Neuronal stem cell (in vitro differentiated cells): ENCODE results near the gene CUL3.
A peak's percentile ranks its signal among the peaks of the same experiment; 100 is the strongest.

ENCODE experiments used
- DNase-seq: peaks from one replicate; pipeline ENCODE4 v3.0.0-alpha.2; 2013; ENCODE audit warnings: low spot score
- H2AFZ ChIP-seq: one replicate; pipeline ENCODE4 v1.6.1; 2013; ENCODE audit warnings: mild to moderate bottlenecking, low read length, inconsistent platforms
- H2AK5ac ChIP-seq: 2 replicates; pipeline ENCODE4 v1.6.1; 2013; ENCODE audit warnings: low read depth, mild to moderate bottlenecking, inconsistent platforms, low read length, moderate library complexity, mixed read lengths
- H2BK120ac ChIP-seq: 2 replicates; pipeline ENCODE4 v1.6.1; 2013; ENCODE audit warnings: low read depth, mild to moderate bottlenecking, inconsistent platforms, low read length, moderate library complexity, mixed read lengths
- H2BK12ac ChIP-seq: one replicate; pipeline ENCODE4 v1.6.1; 2013; ENCODE audit warnings: low read length, inconsistent platforms
- H2BK15ac ChIP-seq: 2 replicates; pipeline ENCODE4 v1.6.1; 2013; ENCODE audit warnings: mild to moderate bottlenecking, low read length, inconsistent platforms, mixed read lengths
- H2BK5ac ChIP-seq: one replicate; pipeline ENCODE4 v1.6.1; 2013; ENCODE audit warnings: inconsistent platforms, mild to moderate bottlenecking, low read length, moderate library complexity
- H3K14ac ChIP-seq: one replicate; pipeline ENCODE4 v1.6.1; 2013; ENCODE audit warnings: low read length, inconsistent platforms
- H3K18ac ChIP-seq: 2 replicates; pipeline ENCODE4 v1.6.1; 2013; ENCODE audit warnings: low read length, inconsistent platforms
- H3K23ac ChIP-seq: 2 replicates; pipeline ENCODE4 v1.6.1; 2013; ENCODE audit warnings: low read depth, mild to moderate bottlenecking, mixed read lengths, low read length, inconsistent platforms; ENCODE audit not compliant: poor library complexity
- H3K27ac ChIP-seq: replicated peaks from 3 replicates; pipeline ENCODE4 v1.5.1; 2013; ENCODE audit warnings: low read length, inconsistent platforms
- H3K27me3 ChIP-seq, 3 experiments: 2 replicates each; pipeline ENCODE4 v1.6.1; 2013; ENCODE audit warnings: low read length in 3 of 3, mild to moderate bottlenecking in 2 of 3, inconsistent platforms in 1 of 3, low read depth in 1 of 3, mixed read lengths in 1 of 3, moderate library complexity in 1 of 3; ENCODE audit not compliant: control insufficient read depth in 3 of 3, insufficient read depth in 3 of 3
- H3K36me3 ChIP-seq, 2 donors: replicated peaks in 1 of 2; 2 replicates each; pipeline ENCODE4 v1.6.1; 2013; ENCODE audit warnings: low read length in 2 of 2; ENCODE audit not compliant: control insufficient read depth in 2 of 2, insufficient read depth in 2 of 2
- H3K4ac ChIP-seq: 2 replicates; pipeline ENCODE4 v1.6.1; 2013; ENCODE audit warnings: inconsistent platforms, mild to moderate bottlenecking, low read length, moderate library complexity
- H3K4me1 ChIP-seq, 2 donors: 1 replicate in 1 of 2; 2 replicates in 1 of 2; pipeline ENCODE4 v1.6.1; 2013; ENCODE audit warnings: low read length in 2 of 2, low read depth in 1 of 2; ENCODE audit not compliant: control insufficient read depth in 2 of 2, insufficient read depth in 1 of 2
- H3K4me2 ChIP-seq: one replicate; pipeline ENCODE4 v1.6.1; 2013; ENCODE audit warnings: mild to moderate bottlenecking, low read length, inconsistent platforms; ENCODE audit not compliant: insufficient read depth, poor library complexity, severe bottlenecking
- H3K4me3 ChIP-seq, 2 donors: 2 replicates each; pipeline ENCODE4 v1.5.1; 2013; ENCODE audit warnings: low read length in 2 of 2, mild to moderate bottlenecking in 2 of 2, inconsistent platforms in 1 of 2, moderate library complexity in 1 of 2
- H3K79me1 ChIP-seq: one replicate; pipeline ENCODE4 v1.6.1; 2013; ENCODE audit warnings: low read depth, mild to moderate bottlenecking, inconsistent platforms, low read length, moderate library complexity
- H3K9ac ChIP-seq: one replicate; pipeline ENCODE4 v1.6.1; 2013; ENCODE audit warnings: mild to moderate bottlenecking, low read depth, low read length, inconsistent platforms; ENCODE audit not compliant: poor library complexity
- H3K9me3 ChIP-seq, 2 donors: replicated peaks in 1 of 2; 2 replicates each; pipeline versions ENCODE3 to v1.6.1; 2013; ENCODE audit warnings: low read length in 2 of 2, mild to moderate bottlenecking in 2 of 2, inconsistent platforms in 1 of 2, low read depth in 1 of 2, mixed read lengths in 1 of 2, moderate library complexity in 1 of 2; ENCODE audit not compliant: control insufficient read depth in 2 of 2, insufficient read depth in 1 of 2
- H4K8ac ChIP-seq: one replicate; pipeline ENCODE4 v1.6.1; 2013; ENCODE audit warnings: low read depth, mild to moderate bottlenecking, inconsistent platforms, low read length, moderate library complexity
- H4K91ac ChIP-seq: one replicate; pipeline ENCODE4 v1.6.1; 2013; ENCODE audit warnings: low read length, low read depth, mild to moderate bottlenecking, inconsistent platforms; ENCODE audit not compliant: poor library complexity
- WGBS, 2 donors: extraction: QIAGEN DNeasy Blood & Tissue Kit; methylation state at CpG; one replicate each; pipeline ENCODE4 v1.1.7; 2013; ENCODE audit warnings: missing lambda C conversion rate in 2 of 2, mixed read lengths in 1 of 2; ENCODE audit not compliant: insufficient read length in 2 of 2, insufficient replicate concordance in 1 of 2; ENCODE audit errors: extremely low coverage in 2 of 2; 5-methylcytosine and 5-hydroxymethylcytosine counted together

CUL3 gene

DNA sequence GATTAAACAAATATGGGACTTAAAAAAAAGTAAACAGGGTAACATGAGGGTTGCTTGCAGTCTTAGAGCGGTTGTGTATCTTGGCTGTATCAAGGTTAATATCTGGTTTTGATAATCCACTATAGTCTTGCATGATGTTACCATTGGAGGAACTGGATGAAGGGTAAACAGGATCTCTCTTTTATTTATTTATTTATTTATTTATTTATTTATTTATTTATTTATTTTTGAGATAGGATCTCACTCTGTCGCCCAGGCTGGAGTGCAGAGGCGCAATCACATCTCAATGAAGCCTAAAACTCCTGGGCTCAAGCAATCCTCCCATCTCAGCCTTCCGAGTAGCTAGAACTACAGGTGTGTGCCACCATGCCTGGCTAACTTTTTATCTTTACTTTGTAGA, 140.4 kb downstream of the CUL3 start:
- peaks cover 2% of the 10 kb centered on the region for H3K79me1 ChIP-seq
- H3K4me3 ChIP-seq, result no peak overlapping the region
- H2BK15ac ChIP-seq, result no peak overlapping the region
- H2BK5ac ChIP-seq, result no peak overlapping the region
- no peak overlapping the region for H3K4ac ChIP-seq
- H2AFZ ChIP-seq, result no peak overlapping the region
- H4K8ac ChIP-seq, result no peak overlapping the region
- no peak overlapping the region for H3K18ac ChIP-seq
- H3K27ac ChIP-seq, result no peak overlapping the region
- no peaks in the 10 kb centered on the region for H3K36me3 ChIP-seq
- no peak overlapping the region for H2AK5ac ChIP-seq
- no peak overlapping the region for H3K14ac ChIP-seq
- no peak overlapping the region for H3K9ac ChIP-seq
- H3K4me1 ChIP-seq, result no peaks in the 10 kb centered on the region
- peaks cover 0 to 2% of the 10 kb centered on the region in 2 donors for H3K9me3 ChIP-seq
- no CpG with 5 or more reads among the region's 4 CpGs for WGBS, 2 donors
- H4K91ac ChIP-seq, result no peak overlapping the region
- no peak overlapping the region for H3K23ac ChIP-seq
- no peaks in the 10 kb centered on the region for H3K27me3 ChIP-seq
- no peak overlapping the region for H2BK120ac ChIP-seq
- no peak overlapping the region for H3K4me2 ChIP-seq
- no peak for DNase-seq
- no peak overlapping the region for H2BK12ac ChIP-seq

DNA sequence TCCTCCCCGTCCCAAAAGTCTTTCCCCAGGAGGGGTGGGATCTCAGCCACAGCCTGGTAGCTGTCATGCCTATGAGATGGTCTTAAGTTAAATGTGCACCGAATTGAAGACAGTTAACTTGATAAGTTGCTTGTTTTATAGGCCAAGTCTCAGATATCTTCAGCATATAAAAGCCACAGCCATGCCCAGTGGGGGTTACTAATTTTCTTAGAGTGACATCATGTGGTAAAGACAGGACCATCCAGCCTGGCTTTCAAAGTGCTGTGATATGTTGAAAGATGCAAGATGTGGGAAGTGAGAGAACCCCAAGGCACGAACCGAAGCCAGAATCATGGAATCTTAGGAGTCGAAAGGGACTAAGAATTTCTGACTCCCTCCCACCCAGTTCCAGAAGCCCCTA, 141.1 kb downstream of the CUL3 start:
- Histone ChIP-seq H3K9me3 (peaks cover 0 to 2% of the 10 kb centered on the region in 2 donors), H3K4me1 (no peaks in the 10 kb centered on the region), H4K8ac (no peak overlapping the region), H3K4me2 (no peak overlapping the region), H3K18ac (no peak overlapping the region), H2AK5ac (no peak overlapping the region), H3K23ac (no peak overlapping the region), H2BK12ac (no peak overlapping the region), H3K4ac (no peak overlapping the region), H3K9ac (no peak overlapping the region), H3K36me3 (no peaks in the 10 kb centered on the region), H2BK5ac (no peak overlapping the region), H3K14ac (no peak overlapping the region), H3K4me3 (no peak overlapping the region), H3K79me1 (peaks cover 2% of the 10 kb centered on the region), H3K27me3 (no peaks in the 10 kb centered on the region), H2BK15ac (no peak overlapping the region), H4K91ac (no peak overlapping the region), H3K27ac (no peak overlapping the region), H2AFZ (no peak overlapping the region), H2BK120ac (no peak overlapping the region)
- no CpG with 5 or more reads among the region's 5 CpGs for WGBS, 2 donors
- DNase-seq, result no peak

DNA sequence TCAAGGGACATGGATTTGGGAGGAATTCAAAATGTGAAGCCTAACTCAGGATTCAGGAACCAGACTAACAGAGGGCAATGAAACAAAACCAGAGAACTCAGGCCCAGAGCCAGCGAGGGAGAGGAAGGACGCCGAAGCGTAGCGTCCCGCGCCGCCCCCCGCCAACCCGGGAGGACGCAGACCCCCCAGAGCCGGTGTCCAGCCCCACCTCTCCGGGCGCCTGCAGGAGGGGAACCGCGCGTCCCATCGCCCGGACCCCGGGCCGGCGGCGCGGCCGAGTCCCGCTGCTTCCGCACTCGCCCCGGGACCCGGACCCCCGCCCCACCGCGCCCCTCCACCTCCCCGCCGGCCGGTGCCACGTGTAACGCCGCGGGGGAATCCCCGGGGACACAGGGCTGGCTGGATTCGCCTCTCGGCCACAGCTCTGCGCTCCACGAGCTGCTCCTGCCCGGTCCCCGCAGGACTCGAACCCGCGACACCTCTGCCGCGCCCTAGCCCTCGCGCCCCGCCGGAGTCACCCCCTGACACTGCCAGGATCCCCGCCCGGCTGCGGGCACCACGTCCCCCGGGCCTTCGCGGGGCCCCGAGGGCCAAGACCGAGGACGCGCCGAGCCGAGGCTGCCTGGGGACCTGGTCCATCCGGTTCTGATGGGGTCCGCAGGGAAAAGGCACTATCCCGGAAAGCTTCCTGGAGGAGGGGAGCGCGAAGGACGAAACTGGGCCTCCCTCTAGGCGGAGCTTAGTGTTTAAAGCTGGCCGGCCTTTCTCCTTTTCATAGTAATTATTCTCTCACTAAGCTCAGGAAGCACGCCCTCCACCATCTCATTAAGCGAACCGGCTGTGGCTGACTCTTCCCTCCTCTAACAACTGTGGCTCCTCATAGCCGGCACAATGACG, 142.8 kb downstream of the CUL3 start:
- no peak for DNase-seq
- H2BK12ac ChIP-seq, result no peak overlapping the region
- H3K79me1 ChIP-seq, result peaks cover 2% of the 10 kb centered on the region
- H2AK5ac ChIP-seq, result no peak overlapping the region
- no peaks in the 10 kb centered on the region for H3K36me3 ChIP-seq
- H3K27ac ChIP-seq, result no peak overlapping the region
- no peaks in the 10 kb centered on the region for H3K27me3 ChIP-seq
- H3K14ac ChIP-seq, result no peak overlapping the region
- no peak overlapping the region for H2AFZ ChIP-seq
- no CpG with 5 or more reads among the region's 82 CpGs for WGBS, 2 donors
- H3K18ac ChIP-seq, result peak overlapping the region; percentile 78
- H3K23ac ChIP-seq, result peak overlapping the region; percentile 47
- H3K4me1 ChIP-seq, result no peaks in the 10 kb centered on the region
- no peak overlapping the region for H4K91ac ChIP-seq
- no peak overlapping the region for H3K9ac ChIP-seq
- H2BK5ac ChIP-seq, result no peak overlapping the region
- no peak overlapping the region for H2BK120ac ChIP-seq
- no peak overlapping the region for H3K4me3 ChIP-seq
- no peak overlapping the region for H4K8ac ChIP-seq
- H3K4ac ChIP-seq, result no peak overlapping the region
- H3K9me3 ChIP-seq, result peaks cover 0 to 2% of the 10 kb centered on the region in 2 donors
- H2BK15ac ChIP-seq, result no peak overlapping the region
- no peak overlapping the region for H3K4me2 ChIP-seq

DNA sequence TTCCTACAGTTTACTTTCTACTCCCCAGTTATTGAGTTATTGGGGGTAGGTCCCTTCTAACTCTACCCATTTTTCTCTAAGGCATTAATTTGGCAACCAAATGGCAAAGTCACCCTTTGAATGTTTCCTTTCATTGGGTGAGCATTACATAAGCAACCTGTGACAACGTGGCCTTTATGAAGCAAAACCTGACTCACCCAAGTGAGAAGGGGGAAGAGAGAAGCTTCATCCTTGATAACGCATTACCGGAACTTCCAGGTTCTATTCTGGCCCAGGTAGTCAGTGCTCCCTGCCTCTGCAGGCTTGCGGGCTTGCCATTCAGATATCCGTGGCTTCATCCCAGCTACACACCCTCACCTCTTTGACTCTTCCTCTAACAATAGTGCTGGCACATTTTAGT, 144.2 kb downstream of the CUL3 start:
- H3K4me1 ChIP-seq, result no peaks in the 10 kb centered on the region
- no peak for DNase-seq
- H2BK12ac ChIP-seq, result no peak overlapping the region
- no peak overlapping the region for H3K9ac ChIP-seq
- peaks cover 0 to 2% of the 10 kb centered on the region in 2 donors for H3K9me3 ChIP-seq
- H4K91ac ChIP-seq, result no peak overlapping the region
- no CpG with 5 or more reads among the region's 5 CpGs for WGBS, 2 donors
- H3K27ac ChIP-seq, result no peak overlapping the region
- H3K18ac ChIP-seq, result no peak overlapping the region
- H3K27me3 ChIP-seq, result no peaks in the 10 kb centered on the region
- H3K79me1 ChIP-seq, result peaks cover 2% of the 10 kb centered on the region
- no peak overlapping the region for H3K4me2 ChIP-seq
- no peak overlapping the region for H4K8ac ChIP-seq
- no peak overlapping the region for H2BK15ac ChIP-seq
- H2BK5ac ChIP-seq, result no peak overlapping the region
- H3K4me3 ChIP-seq, result no peak overlapping the region
- no peak overlapping the region for H2BK120ac ChIP-seq
- no peaks in the 10 kb centered on the region for H3K36me3 ChIP-seq
- H2AFZ ChIP-seq, result no peak overlapping the region
- H2AK5ac ChIP-seq, result no peak overlapping the region
- H3K4ac ChIP-seq, result no peak overlapping the region
- no peak overlapping the region for H3K14ac ChIP-seq
- H3K23ac ChIP-seq, result no peak overlapping the region
